Upper lobe of right lung (tissue), 1 donor: Measurements from ENCODE around the gene FBLIM1. TPM values are rescaled to one million over a fixed set of nuclear protein-coding genes. Genes with fewer than 3 reads are reported as not detected.
A peak's percentile ranks its signal among the peaks of the same experiment; 100 is the strongest.

Experiments
- ATAC-seq: fragments of 200-7000 bp; cut with Tn5 transposase; one replicate; pipeline ENCODE4 v1.9.1; 2020; ENCODE audit warnings: mild to moderate bottlenecking, moderate library complexity
- DNase-seq: peaks from one replicate; pipeline ENCODE4 v3.0.0-alpha.2; 2020
- H3K27ac ChIP-seq: fragments of 200-600 bp; one replicate; pipeline ENCODE4 v1.8.0; 2022
- H3K27me3 ChIP-seq: fragments of 200-600 bp; one replicate; pipeline ENCODE4 v1.8.0; 2022; ENCODE audit warnings: mild to moderate bottlenecking
- H3K36me3 ChIP-seq: fragments of 200-600 bp; one replicate; pipeline ENCODE4 v1.8.0; 2022
- H3K4me1 ChIP-seq: fragments of 200-600 bp; one replicate; pipeline ENCODE4 v1.8.0; 2022
- H3K4me3 ChIP-seq: fragments of 200-600 bp; one replicate; pipeline ENCODE4 v1.8.0; 2022; ENCODE audit warnings: mild to moderate bottlenecking
- H3K9me3 ChIP-seq: fragments of 200-600 bp; one replicate; pipeline ENCODE4 v1.8.0; 2022
- intact Hi-C: fragments of 100-400 bp; cut with DNase I; formaldehyde crosslinking; loops from one replicate; pipeline ENCODE4 v1.11.0; 2022
- total RNA-seq: library from RNA; stranded (reverse); fragmentation: NEBNext Ultra II Directional; extraction: Animal tissue kit (Norgen Biotek cat#: 25700); gene quantifications from one replicate; pipeline ENCODE4 v1.2.1, GENCODE V29; 2021
- TF ChIP-seq, protein P1 (sequence below): fragments of 200-600 bp; IDR thresholded peaks from one replicate; pipeline ENCODE4 v1.8.0; 2022; ENCODE audit warnings: antibody characterized with exemption
- donor health status: DM: no; HTN: yes; CAD: no; lungs with severe emphysema.

FBLIM1 gene
- total RNA-seq, 1 donor from 2014 or later, result 39.0 TPM

DNA sequence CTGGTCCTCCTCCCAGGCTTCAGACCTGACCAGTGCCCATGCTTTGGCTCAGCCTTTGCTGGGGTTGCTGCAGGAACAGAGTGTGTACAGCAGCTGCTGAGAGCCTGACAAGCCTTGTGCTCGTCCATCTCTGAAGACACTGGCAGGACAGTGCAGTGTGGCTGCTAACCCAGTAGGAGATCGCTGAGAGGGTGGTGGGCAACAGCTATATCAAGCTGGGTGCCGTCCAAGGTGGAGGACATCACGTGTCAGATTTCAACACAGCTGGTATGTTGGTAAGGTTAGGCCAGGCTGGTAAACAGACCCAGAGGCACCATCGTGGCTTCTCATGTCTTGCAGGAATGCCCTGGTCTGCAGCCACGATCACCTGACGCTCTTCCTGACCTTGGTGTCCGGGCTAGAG, 40.4 kb upstream of the FBLIM1 start:
- Histone ChIP-seq H3K27ac (peak overlapping the region; percentile 71), H3K27me3 (no peaks in the 10 kb centered on the region), H3K4me1 (peaks cover 45% of the 10 kb centered on the region), H3K9me3 (no peaks in the 10 kb centered on the region), H3K36me3 (peaks cover 56% of the 10 kb centered on the region), H3K4me3 (no peak overlapping the region)
- intact Hi-C loops, result no loop called here
- DNase-seq (no peak), ATAC-seq (peak; percentile 54)
- TF ChIP-seq, protein P1, sequence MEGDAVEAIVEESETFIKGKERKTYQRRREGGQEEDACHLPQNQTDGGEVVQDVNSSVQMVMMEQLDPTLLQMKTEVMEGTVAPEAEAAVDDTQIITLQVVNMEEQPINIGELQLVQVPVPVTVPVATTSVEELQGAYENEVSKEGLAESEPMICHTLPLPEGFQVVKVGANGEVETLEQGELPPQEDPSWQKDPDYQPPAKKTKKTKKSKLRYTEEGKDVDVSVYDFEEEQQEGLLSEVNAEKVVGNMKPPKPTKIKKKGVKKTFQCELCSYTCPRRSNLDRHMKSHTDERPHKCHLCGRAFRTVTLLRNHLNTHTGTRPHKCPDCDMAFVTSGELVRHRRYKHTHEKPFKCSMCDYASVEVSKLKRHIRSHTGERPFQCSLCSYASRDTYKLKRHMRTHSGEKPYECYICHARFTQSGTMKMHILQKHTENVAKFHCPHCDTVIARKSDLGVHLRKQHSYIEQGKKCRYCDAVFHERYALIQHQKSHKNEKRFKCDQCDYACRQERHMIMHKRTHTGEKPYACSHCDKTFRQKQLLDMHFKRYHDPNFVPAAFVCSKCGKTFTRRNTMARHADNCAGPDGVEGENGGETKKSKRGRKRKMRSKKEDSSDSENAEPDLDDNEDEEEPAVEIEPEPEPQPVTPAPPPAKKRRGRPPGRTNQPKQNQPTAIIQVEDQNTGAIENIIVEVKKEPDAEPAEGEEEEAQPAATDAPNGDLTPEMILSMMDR, result no peak

DNA sequence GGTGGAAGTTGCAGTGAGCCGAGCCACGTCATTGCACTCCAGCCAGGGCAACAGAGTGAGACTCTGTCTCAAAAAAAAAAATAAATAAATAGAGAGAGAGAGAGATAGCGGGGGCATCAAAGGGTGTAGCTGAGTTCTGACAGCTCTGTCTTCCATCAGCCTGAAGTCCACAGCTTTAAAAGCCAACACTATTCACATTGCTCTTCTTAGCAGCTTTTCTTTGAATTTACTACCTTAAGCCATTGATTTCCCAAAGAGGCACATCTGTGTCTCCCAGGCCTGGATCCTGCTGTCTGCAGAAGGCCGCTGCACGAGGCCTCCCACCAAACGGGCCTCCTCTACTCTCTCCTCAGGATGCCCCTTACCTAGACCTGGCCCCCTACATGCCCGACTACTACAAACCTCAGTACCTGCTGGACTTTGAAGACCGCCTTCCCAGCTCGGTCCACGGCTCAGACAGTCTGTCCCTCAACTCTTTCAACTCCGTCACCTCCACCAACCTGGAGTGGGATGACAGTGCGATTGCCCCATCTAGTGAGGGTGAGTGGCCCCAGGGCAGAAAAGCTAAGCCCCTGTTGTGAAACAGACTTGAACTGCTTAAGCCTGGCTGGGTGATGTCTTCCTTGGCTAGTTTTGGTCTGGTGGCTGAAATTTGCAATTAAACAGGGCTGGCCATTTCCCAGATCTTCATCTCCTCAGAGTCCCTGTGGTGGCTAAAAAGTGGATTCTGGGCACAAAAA, 39.0 kb upstream of the FBLIM1 start:
- Histone ChIP-seq H3K36me3 (peaks cover 62% of the 10 kb centered on the region), H3K4me1 (peaks cover 37% of the 10 kb centered on the region), H3K27me3 (no peaks in the 10 kb centered on the region), H3K4me3 (no peak overlapping the region), H3K9me3 (no peaks in the 10 kb centered on the region), H3K27ac (no peak overlapping the region)
- DNase-seq, result no peak
- intact Hi-C loops, result no loop called here
- TF ChIP-seq, protein P1, result no peak
- ATAC-seq, result no peak

DNA sequence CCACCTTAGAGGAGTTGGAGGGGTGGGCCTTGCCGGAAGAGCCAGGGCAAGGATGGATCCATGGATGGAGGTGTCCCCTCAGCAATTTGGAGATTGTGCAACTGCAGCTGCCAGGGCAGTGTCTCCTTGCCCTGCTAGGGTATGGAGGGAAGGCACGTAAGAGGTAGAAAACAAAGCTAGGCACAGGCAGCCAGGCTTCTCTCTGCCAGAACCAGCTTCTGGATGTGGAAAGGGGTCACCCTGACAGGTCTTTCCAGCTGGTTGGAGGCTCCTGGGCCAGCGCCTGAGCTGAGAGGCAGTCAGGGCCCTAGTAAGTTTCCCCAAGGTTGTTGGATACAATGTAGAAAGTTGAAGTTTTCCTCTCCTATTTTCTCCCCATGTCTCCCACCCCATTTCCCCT, 37.7 kb upstream of the FBLIM1 start:
- Histone ChIP-seq H3K36me3 (peaks cover 74% of the 10 kb centered on the region), H3K27me3 (no peaks in the 10 kb centered on the region), H3K4me1 (peaks cover 24% of the 10 kb centered on the region), H3K27ac (no peak overlapping the region), H3K4me3 (no peak overlapping the region), H3K9me3 (no peaks in the 10 kb centered on the region)
- ATAC-seq (no peak), DNase-seq (no peak)
- intact Hi-C loops, result no loop called here
- TF ChIP-seq, protein P1, result no peak

DNA sequence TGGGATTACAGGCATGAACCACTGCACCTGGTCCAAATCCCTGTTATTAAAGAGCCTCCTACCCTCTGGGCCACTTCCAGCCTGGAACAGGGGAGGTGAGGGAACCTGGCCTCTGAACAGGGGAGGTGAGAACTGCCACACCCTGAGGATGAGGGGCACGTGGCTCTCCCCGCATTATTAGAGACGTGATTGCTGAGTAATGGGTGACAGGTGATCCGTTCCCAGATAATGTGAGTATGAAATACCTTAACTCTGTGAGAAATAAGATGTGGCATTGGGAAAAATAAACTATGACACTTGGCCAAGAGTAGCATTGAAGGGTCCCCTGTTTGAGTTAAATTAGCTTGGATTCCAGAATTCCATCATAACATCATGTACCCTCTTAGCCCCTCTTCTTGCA, 36.2 kb upstream of the FBLIM1 start:
- DNase-seq (no peak), ATAC-seq (no peak)
- Histone ChIP-seq H3K27me3 (no peaks in the 10 kb centered on the region), H3K4me1 (peaks cover 11% of the 10 kb centered on the region), H3K4me3 (no peak overlapping the region), H3K36me3 (peaks cover 78% of the 10 kb centered on the region), H3K9me3 (no peaks in the 10 kb centered on the region), H3K27ac (no peak overlapping the region)
- TF ChIP-seq, protein P1, result no peak
- intact Hi-C loops, result no loop called here

DNA sequence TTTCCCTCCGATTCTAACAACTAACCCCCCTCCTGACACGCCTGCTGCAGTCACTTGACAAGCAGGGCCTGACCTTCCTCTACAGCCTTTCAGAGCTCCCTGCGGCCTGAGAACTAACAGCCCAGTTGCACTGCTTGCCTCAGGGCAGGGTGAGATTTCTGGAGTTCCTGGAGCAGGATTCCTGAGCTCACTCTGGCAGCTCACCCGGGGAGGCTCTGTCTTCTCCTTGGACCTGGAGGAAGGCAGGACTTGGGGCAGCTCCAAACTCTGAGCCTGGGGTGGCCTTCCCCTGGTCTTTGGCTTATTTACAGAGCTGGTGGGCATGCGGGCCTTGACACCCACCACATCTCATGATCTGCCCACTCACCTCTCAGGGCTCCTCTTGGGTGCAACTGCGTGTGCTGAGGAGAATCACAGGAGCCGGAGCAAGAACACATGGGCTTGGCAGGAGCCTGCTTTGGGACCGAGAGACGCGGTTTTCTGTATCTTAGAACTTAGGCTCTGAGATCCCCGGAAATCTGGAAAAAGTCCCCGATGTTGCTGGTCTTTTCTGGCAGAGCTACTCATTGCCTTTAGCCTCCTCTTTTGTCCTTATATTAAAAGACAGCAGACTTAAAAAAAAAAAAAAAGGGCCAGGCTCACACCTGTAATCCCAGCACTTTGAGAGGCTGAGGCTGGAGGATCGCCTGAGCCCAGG, 35.6 kb upstream of the FBLIM1 start:
- Histone ChIP-seq H3K9me3 (no peaks in the 10 kb centered on the region), H3K4me3 (no peak overlapping the region), H3K27ac (no peak overlapping the region), H3K36me3 (peaks cover 83% of the 10 kb centered on the region), H3K27me3 (no peaks in the 10 kb centered on the region), H3K4me1 (peaks cover 5% of the 10 kb centered on the region)
- TF ChIP-seq, protein P1, result no peak
- intact Hi-C loops, result no loop called here
- ATAC-seq, result no peak
- DNase-seq, result no peak
